CD4-positive, alpha-beta T cell (primary cell): Measurements from ENCODE around the gene ACACA. TPM values are rescaled to one million over a fixed set of nuclear protein-coding genes. Genes with fewer than 3 reads are reported as not detected.

Experiments
- ATAC-seq: fragments of 200-7000 bp; cut with Tn5 transposase; one replicate; pipeline ENCODE4 v1.10.0; 2022; ENCODE audit warnings: mild to moderate bottlenecking; ENCODE audit not compliant: poor library complexity
- CTCF ChIA-PET: fragments of 350-600 bp; sonication (Branson Sonifier 250); formaldehyde crosslinking; loops from one replicate; lab custom pipeline; 2021; ENCODE audit warnings: antibody characterized with exemption, inconsistent platforms; lab: Charles Lee
- POLR2A ChIA-PET: fragments of 350-600 bp; sonication (Branson Sonifier 250); formaldehyde crosslinking; loops from one replicate; lab custom pipeline; 2021; ENCODE audit warnings: antibody characterized with exemption, inconsistent platforms; lab: Charles Lee
- DNase-seq, 14 experiments: peaks; one replicate each; pipeline ENCODE4 v3.0.0-alpha.2; 2013 to 2020; ENCODE audit warnings: mixed read lengths in 2 of 14
- H3K27ac ChIP-seq, 2 donors: one replicate each; pipeline versions ENCODE4 v1.5.1 to v1.7.0; 2013; ENCODE audit warnings: low read length in 2 of 2, low read depth in 1 of 2, mild to moderate bottlenecking in 1 of 2
- H3K27me3 ChIP-seq, 2 experiments: 1 replicate in 1 of 2; 2 replicates in 1 of 2; pipeline versions ENCODE4 v1.6.1 to v1.7.0; 2013; ENCODE audit warnings: low read length in 2 of 2, control low read depth in 1 of 2, mild to moderate bottlenecking in 1 of 2, moderate library complexity in 1 of 2; ENCODE audit not compliant: insufficient read depth in 2 of 2, control insufficient read depth in 1 of 2
- H3K36me3 ChIP-seq: one replicate; pipeline ENCODE4 v1.6.1; 2013; ENCODE audit warnings: low read length, control low read depth; ENCODE audit not compliant: insufficient read depth
- H3K4me1 ChIP-seq: one replicate; pipeline ENCODE4 v1.6.1; 2013; ENCODE audit warnings: low read length, control low read depth; ENCODE audit not compliant: insufficient read depth
- H3K4me3 ChIP-seq: one replicate; pipeline ENCODE4 v1.5.1; 2013; ENCODE audit warnings: mild to moderate bottlenecking, low read length, moderate library complexity
- H3K9me3 ChIP-seq, 2 experiments: 1 replicate in 1 of 2; 2 replicates in 1 of 2; pipeline versions ENCODE4 v1.6.1 to v1.7.0; 2013; ENCODE audit warnings: low read length in 2 of 2, mild to moderate bottlenecking in 2 of 2, control low read depth in 1 of 2, moderate library complexity in 1 of 2; ENCODE audit not compliant: control insufficient read depth in 1 of 2, insufficient read depth in 1 of 2
- H3K27ac Mint-ChIP-seq: one replicate; pipeline ENCODE4 v1.8.0; 2020; ENCODE audit warnings: mixed read lengths
- H3K27me3 Mint-ChIP-seq: one replicate; pipeline ENCODE4 v1.8.0; 2021; ENCODE audit warnings: mixed read lengths
- H3K36me3 Mint-ChIP-seq: one replicate; pipeline ENCODE4 v1.8.0; 2021; ENCODE audit warnings: low read depth, mixed read lengths
- H3K4me1 Mint-ChIP-seq: one replicate; pipeline ENCODE4 v1.8.0; 2021; ENCODE audit warnings: low read depth, mixed read lengths
- H3K4me3 Mint-ChIP-seq: one replicate; pipeline ENCODE4 v1.8.0; 2020; ENCODE audit warnings: mild to moderate bottlenecking, mixed read lengths
- H3K9me3 Mint-ChIP-seq: one replicate; pipeline ENCODE4 v1.8.0; 2020; ENCODE audit warnings: mixed read lengths
- CTCF ChIP-seq: fragments of 200-600 bp; IDR thresholded peaks from one replicate; pipeline ENCODE4 v1.8.0; 2022; ENCODE audit warnings: antibody characterized with exemption, mild to moderate bottlenecking
- intact Hi-C, 2 experiments: fragments of 100-400 bp; cut with DNase I in 1 of 2; cut with micrococcal nuclease in 1 of 2; formaldehyde crosslinking; loops; one replicate each; pipeline versions ENCODE4 v1.15.1 to v1.9.0; 2023 to 2025; cut with DNase I, micrococcal nuclease
- total RNA-seq, 174 experiments: library from RNA in 2 of 174; stranded (reverse) in 2 of 174; gene quantifications; one replicate each; pipeline ENCODE4 v1.2.3 and lab custom pipeline; 2021 to 2026

ACACA gene
- total RNA-seq, 2 experiments from 2014 or later: 26.0 to 28.9 TPM

GRCh38 chr17:37231887-37232286 lies 174.7 kb downstream of the ACACA start:
- no peak overlapping the region for H3K27ac Mint-ChIP-seq
- ATAC-seq (no peak), DNase-seq (no peak)
- Histone ChIP-seq H3K27me3 (no peaks in the 10 kb centered on the region), H3K36me3 (no peaks in the 10 kb centered on the region), H3K27ac (no peak overlapping the region), H3K9me3 (no peaks in the 10 kb centered on the region), H3K4me3 (no peak overlapping the region), H3K4me1 (no peaks in the 10 kb centered on the region)
- peaks cover 48% of the 10 kb centered on the region for H3K36me3 Mint-ChIP-seq
- no peaks in the 10 kb centered on the region for H3K9me3 Mint-ChIP-seq
- CTCF ChIA-PET: no interaction called here
- POLR2A ChIA-PET: no interaction called here
- H3K27me3 Mint-ChIP-seq: no peaks in the 10 kb centered on the region
- H3K4me3 Mint-ChIP-seq: no peak overlapping the region
- intact Hi-C loops: loop anchor here in 1 of 2 experiments (10.0 kb wide), 1 partner anchor 187 kb away; no protein-coding TSS in a partner anchor
- H3K4me1 Mint-ChIP-seq: no peaks in the 10 kb centered on the region
- no peak for TF ChIP-seq CTCF

DNA sequence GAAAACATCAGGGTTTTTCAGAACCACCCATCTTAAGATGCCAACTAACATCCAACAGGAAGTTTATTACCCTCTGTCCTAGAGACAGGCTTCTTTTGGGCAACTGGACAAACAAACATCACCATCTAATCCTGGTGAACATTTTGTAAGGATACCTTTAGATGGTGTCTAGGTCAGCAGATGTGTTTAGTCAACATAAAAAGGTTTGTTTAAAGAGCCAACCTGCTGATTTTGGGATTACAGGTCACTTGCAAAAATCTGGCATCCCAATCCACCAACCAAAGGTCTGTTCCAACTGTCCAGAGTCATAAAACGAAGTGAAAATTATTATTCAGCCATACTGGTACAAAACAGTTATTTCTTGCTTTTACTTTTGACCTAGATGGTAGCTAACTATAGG lies 176.0 kb downstream of the ACACA start:
- intact Hi-C loops: loop anchor here in 1 of 2 experiments (10.0 kb wide), 1 partner anchor 186 kb away; no protein-coding TSS in a partner anchor
- Mint-ChIP-seq H3K4me1 (no peaks in the 10 kb centered on the region), H3K27me3 (no peaks in the 10 kb centered on the region), H3K9me3 (no peaks in the 10 kb centered on the region), H3K4me3 (no peak overlapping the region), H3K36me3 (peaks cover 48% of the 10 kb centered on the region), H3K27ac (no peak overlapping the region)
- DNase-seq (no peak), ATAC-seq (no peak)
- POLR2A ChIA-PET: no interaction called here
- Histone ChIP-seq H3K4me1 (no peaks in the 10 kb centered on the region), H3K27ac (no peak overlapping the region), H3K4me3 (no peak overlapping the region), H3K9me3 (no peaks in the 10 kb centered on the region), H3K27me3 (no peaks in the 10 kb centered on the region), H3K36me3 (peaks cover 3% of the 10 kb centered on the region)
- no peak for TF ChIP-seq CTCF
- CTCF ChIA-PET: no interaction called here

GRCh38 chr17:37225465-37225864 lies 181.2 kb downstream of the ACACA start:
- Mint-ChIP-seq H3K27me3 (no peaks in the 10 kb centered on the region), H3K36me3 (peaks cover 52% of the 10 kb centered on the region), H3K9me3 (no peaks in the 10 kb centered on the region), H3K4me1 (no peaks in the 10 kb centered on the region), H3K4me3 (no peak overlapping the region), H3K27ac (no peak overlapping the region)
- Histone ChIP-seq H3K27me3 (no peaks in the 10 kb centered on the region), H3K36me3 (peaks cover 16% of the 10 kb centered on the region), H3K27ac (no peak overlapping the region), H3K9me3 (no peaks in the 10 kb centered on the region), H3K4me3 (no peak overlapping the region), H3K4me1 (no peaks in the 10 kb centered on the region)
- ChIA-PET POLR2A (no interaction called here), CTCF (interaction anchor here (0.6 kb wide), 1 partner anchor 151 kb away, joined by 3 read pairs; no protein-coding TSS in a partner anchor)
- intact Hi-C loops: no loop called here
- ATAC-seq: no peak
- DNase-seq: no peak
- no peak for TF ChIP-seq CTCF
